GM19455 (cell line): ENCODE measurements around the gene RNU7-1.
"Not testable (repeated sequence)": the region's sequence is repeated elsewhere in the genome, so short reads cannot be mapped to it uniquely, and the experiment has no call there.

Experiments used
- ATAC-seq: cut with Tn5 transposase; IDR thresholded peaks from one replicate; pipeline ENCODE4 v1.9.1; 2021; ENCODE audit not compliant: unreplicated experiment

Gene RNU7-1

DNA sequence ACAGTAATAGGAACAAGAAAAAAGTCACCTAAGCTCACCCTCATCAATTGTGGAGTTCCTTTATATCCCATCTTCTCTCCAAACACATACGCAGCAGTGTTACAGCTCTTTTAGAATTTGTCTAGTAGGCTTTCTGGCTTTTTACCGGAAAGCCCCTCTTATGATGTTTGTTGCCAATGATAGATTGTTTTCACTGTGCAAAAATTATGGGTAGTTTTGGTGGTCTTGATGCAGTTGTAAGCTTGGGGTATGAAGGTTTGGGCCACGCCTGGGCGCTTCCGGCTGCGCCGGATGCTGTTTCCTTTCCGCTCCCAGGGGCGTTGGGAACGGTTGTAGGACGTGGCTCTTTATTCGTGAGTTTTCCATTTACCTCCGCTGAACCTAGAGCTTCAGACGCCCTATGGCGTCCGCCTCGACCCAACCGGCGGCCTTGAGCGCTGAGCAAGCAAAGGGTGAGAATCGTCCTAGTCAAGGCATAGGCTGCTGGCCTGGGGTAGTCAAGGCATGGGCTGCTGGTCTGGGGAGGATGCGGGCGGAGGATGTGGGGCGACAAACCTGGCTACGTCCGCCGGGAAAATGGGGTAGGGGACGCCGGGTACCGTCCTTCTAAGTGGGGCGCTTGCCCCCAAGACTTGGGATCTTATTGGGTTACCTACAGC, at the start of gene RNU7-1, which contains the start of gene C12orf57:
Gene RNU7-1, plus strand, starts transcription at position 95 of the 659 bp plus-strand sequence.
Gene C12orf57, plus strand, starts transcription at position 301 of the 659 bp plus-strand sequence. Its CDS starts 100 bp downstream, at position 401.
- peak; percentile 45 for ATAC-seq

DNA sequence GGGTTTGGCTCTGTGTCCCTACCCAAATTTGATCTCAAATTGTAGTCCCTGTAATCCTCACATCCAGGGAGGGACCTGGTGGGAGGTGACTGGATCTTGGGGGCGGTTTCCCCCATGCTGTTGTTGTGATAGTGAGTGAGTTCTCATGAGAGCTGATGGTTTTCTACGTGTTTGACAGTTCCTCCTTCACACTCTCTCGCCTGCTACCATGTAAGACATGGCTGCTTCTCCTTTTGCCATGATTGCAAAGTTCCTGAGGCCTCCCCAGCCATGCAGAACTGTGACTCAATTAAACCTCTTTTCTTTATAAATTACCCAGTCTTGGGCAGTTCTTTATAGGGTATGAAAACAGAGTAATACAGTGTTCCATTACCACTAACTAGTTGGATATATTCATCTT, 49.3 kb upstream of the RNU7-1 start:
- ATAC-seq = no peak

DNA sequence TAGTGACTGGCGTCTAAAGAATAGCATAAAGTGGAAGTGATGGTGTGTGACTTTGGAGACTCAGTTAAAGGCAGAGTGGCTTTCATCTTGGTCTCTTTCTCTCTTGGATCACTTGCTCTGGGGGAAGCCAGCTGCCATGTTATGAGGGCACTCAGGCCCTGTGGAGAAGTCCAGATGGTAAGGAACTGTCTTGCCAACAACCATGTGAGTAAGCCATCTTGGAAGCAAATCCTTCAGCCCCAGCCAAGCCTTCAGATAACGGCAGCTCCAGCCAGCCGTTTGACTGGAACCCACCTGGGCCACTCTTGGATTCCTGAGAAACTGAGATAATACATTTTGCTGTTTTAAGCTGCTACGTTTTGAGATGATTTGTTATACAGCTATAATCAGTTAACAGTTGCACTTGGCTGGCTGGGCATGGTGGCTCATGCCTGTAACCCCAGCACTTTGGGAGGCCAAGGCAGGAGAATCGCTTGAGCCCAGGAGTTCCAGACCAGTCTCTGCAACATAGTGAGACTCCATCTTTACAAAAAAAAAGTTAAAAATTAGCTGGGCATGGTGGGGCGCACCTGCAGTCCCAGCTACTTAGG, 46.7 kb upstream of the RNU7-1 start:
- ATAC-seq = no peak

DNA sequence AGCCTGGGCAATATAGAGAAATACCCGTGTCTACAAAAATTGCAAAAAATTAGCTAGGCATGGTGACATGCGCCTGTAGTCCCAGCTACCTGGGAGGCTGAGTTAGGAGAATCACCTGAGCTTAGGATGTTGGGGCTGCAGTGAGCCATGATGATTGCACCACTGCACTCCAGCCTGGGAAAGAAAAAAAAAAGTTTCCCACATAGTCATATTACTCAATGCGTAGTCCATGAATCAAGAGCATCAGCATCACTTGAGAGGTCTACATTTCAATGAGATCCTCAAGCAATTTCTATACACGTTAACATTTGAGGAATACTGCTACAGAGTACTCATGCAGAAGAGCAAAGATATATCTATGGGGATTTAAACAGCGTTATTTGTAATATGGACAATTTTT, 44.2 kb upstream of the RNU7-1 start:
- no peak for ATAC-seq

- no peak for ATAC-seq
Observed at GRCh38 chr12:6899837-6900519, 43.6 kb upstream of the RNU7-1 start.

GRCh38 chr12:6902448-6902847, 41.2 kb upstream of the RNU7-1 start:
- ATAC-seq = no peak

DNA sequence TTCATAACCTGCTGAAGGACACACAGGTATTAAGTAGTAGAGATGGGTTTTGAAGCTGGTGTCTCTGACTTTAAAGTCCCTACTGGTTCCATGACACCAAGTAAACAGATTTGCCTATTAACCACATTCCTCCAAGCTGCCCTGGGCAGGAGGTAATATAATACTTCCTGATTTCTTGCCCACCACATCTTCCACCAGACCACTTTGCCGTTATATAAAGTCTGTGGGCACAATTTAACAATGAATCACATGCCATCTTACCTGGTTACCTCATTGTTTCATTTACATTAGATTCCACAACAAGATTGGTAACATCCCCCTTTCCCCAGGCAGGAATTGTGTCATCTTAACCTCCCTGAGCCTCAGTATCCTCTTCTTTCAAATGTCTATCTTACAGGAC, 39.9 kb upstream of the RNU7-1 start:
- ATAC-seq = no peak

DNA sequence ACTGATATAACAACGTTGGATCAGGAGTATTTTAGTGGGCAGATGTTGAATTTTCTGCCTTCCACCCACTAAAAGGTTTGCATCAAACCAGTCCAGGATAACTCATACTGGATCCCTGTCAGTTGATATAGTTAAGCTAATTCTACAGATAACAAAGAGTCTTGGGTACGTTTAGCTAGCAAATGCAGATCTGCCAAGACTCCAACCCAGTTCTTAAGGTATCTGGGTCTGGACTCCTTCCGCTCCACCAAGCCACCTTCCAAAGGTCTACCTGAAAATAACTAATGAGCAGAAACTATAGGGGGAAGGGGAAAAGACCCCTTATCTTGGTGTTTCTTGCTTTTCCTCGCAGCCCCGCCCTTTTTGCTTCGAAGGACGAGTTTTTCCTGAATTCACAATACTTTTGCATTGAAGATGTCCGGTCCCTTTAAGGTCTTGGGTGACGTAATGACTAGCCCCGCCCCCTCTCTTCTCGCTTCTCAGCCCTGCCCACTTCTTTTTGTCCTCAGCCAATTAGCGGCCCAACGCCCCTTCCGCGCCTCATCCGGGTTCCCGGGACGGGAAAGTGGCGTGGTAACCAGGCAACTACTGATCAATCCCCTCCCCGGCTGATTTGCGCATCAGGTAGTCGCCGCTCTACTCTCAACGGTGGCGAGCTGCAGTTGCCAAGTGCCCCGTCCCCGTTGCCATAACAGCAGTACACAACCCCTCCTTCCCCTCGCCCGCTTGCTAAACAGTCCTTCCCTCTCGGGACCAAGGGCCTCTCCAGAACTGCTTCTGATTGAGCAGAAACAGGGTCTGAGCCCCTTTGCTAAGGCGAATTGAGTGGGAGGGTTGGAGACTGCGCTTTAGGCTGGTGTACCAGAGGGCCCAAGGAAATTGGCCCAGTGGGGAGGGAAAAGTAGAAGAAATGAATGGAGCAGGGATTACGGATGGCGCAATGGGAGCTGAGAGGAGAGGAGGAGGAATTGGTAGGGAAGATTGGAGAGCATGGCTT, 39.0 kb upstream of the RNU7-1 start, which contains the start of gene LRRC23:
Gene LRRC23, plus strand, starts transcription at position 543 of the 997 bp plus-strand sequence. CDS start 812 bp downstream, outside the sequence.
- ATAC-seq = peak; percentile 97

DNA sequence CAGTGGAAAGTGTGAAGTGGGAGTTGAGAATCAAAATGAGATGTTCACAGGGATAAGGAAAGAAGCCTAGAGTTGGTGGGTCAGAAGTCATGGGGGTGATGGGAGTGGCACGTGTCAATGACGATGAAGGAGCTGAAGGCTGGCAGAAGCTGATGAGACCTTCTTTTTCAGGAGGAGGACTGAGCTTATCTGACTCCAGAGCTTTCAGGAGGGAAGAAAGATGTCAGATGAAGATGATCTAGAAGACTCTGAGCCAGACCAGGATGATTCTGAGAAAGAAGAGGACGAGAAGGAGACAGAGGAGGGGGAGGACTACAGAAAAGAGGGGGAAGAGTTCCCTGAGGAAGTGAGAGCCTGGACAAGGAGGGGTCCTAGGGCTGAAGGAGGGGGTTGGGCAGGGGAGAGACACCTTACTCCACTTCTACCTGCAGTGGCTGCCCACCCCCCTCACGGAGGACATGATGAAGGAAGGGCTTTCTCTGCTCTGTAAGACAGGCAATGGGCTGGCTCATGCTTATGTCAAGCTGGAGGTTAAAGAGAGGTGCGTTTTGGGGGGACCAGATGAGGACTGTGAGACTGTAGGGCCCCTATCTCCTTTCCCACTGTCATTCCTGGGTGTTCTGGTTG, 38.1 kb upstream of the RNU7-1 start:
- no peak for ATAC-seq

DNA sequence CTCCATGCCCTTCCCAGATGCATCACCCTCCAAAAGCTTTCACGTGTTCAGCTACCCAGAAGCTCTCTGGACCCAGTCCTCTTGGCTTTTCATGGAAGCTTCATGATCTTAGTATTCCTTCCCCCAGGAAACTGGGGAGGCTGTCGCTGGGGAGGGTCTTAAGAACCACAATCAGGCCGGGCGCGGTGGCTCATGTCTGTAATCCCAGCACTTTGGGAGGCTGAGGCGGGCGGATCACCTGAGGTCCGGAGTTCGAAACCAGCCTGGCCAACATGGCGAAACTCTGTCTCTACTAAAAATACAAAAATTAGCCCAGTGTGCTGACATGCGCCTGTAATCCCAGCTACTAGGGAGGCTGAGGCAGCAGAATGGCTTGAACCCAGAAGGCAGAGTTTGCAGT, 35.5 kb upstream of the RNU7-1 start:
- ATAC-seq = not testable (repeated sequence)

- ATAC-seq = no peak
Observed at GRCh38 chr12:6909421-6910145, 34.0 kb upstream of the RNU7-1 start.

DNA sequence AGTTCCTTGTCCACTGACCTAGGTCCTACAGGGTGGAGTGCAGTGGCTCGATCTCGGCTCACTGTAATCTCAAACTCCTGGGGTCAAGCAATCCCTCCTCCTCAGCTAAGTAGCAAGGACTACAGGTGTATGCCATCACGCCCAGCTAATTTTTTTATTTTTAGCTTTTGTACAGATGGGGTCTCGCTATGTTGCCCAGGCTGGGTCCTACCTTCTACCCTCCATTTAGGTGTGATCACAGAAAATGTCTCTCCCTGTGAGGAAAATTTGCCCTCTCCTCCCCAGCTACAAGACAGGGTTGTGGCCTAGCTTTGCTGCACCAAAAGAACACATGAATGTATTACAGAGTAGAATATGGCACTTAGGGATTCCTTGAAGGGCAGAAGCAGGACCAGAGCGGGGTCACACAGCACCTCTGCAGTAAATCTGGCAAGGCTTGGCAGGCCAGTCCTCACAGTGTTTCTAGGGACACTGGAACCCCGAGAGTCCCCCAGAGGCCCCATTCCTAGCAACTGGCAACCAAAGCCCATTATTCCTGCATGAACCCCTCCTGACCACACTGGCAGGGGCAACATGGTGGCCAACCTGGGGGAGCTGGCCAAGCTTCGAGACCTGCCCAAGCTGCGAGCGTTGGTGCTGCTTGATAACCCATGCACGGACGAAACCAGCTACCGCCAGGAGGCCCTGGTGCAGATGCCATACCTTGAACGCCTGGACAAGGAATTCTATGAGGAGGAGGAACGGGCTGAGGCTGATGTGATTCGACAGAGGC, 31.3 kb upstream of the RNU7-1 start:
- no peak for ATAC-seq

DNA sequence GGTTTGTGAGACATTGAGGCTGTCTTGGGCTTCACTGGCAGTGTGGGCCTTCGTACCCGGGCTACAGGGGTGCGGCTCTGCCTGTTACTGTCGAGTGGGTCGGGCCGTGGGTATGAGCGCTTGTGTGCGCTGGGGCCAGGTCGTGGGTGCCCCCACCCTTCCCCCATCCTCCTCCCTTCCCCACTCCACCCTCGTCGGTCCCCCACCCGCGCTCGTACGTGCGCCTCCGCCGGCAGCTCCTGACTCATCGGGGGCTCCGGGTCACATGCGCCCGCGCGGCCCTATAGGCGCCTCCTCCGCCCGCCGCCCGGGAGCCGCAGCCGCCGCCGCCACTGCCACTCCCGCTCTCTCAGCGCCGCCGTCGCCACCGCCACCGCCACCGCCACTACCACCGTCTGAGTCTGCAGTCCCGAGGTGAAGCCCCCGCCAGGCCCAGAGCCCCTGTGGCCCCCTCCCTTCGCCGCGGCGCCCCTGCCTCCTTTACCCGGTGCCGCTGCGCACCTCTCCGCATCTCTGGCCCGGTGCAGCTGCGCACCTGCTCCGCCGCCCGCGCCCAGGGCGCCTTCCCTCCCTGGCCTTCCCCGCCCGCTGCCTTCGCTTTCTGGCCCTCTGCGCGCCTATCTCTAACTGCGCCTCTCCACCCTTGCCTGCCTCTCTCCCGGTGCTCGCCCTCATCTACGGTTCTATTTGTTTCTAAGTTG, 29.2 kb upstream of the RNU7-1 start, which contains the start of gene ENO2:
Gene ENO2, plus strand, starts transcription at position 335 of the 701 bp plus-strand sequence. CDS start 1,253 bp downstream, outside the sequence.
- peak; percentile 78 for ATAC-seq

DNA sequence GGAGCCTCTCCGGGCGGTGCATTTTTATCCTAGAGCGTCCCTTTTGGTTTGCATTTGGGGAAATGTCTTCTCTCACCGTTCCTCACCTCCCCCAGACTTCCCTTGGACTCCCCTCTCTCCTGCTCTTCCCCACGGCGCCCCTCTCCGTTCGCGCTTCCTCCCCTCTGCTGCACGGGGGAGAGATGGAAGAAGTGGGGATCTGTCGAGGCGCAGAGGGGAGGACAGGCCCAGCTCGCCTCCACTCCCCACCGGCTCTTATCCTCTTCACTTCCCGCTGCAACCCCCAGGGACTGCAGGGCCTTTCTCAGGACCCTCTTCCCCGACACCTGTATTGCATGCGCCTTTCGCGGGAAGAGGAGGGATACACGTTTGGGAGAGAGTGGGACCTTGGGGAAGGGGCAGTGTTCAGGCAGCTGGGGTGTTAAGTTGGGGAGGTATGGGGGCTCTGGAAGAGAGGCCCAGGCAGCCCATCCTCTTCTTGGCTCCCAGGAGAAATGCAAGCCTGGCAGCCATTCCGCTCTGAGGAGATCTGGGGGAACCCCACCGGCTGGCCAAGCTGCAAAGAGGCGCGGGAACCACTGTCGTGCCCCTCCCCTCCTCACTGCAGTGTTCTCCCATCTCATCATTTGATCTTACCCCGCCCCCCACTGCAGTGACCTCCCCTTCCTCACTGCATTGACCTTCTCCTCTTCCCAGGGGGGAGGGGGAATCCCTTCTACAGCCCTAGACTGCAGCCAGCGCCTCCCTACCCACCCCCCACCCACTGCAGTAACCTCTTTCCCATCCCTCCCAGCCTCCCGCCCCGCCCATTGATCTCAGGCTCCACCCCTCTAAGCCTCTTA, 28.4 kb upstream of the RNU7-1 start:
- ATAC-seq = no peak

DNA sequence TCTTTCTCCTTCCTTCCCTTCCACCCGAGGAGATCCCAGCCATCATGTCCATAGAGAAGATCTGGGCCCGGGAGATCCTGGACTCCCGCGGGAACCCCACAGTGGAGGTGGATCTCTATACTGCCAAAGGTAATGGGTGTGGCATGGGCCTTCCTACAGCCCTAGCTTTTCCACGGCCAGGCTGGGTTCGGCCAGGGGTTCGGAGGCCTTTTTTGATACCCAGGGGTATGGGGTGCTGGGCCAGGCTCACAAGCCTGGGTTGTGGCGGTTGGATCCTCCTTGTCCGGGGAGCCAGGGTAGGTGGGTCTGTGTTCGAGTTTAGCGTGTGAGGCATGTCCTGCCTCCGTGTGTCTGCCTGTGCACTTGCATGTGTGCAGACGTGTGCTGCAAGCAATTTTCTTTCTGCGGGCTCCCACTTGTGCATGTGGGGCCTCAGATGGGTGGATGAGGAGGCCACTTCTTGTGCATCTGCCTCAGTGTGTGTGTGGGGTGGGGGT, 27.8 kb upstream of the RNU7-1 start:
- no peak for ATAC-seq

DNA sequence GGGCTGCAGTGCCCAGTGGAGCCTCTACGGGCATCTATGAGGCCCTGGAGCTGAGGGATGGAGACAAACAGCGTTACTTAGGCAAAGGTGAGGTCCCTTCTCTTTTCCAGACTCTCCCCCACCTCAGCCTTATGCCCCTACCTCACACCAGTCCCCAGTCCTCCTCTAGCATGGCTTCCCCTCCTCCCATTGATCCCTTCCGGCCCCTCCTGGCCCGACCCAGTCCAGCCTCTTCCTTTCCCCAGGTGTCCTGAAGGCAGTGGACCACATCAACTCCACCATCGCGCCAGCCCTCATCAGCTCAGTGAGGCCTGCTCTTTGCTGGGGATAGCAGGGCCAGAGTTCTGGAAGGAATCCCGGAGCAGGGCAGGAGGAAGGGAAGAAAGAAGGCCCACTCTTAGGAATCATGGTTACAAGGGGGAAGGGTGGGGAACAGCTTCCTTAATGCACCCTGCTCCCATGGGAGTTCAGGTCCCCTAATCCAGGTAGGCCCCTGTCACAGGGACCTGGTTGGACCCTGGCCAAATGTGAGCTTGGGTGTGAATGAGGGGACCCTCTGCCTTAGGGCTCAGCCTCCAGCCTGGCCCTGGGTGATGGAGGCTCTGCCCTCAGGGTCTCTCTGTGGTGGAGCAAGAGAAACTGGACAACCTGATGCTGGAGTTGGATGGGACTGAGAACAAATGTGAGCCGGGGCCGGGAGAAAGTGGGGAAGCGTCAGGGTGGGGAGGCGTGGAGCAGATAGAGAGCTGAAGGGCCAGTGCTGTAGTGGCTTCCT, 27.0 kb upstream of the RNU7-1 start:
- ATAC-seq = no peak
